CD14-positive monocyte (primary cell): Measurements from ENCODE around the gene COL6A6. TPM values are rescaled to one million over a fixed set of nuclear protein-coding genes. Genes with fewer than 3 reads are reported as not detected.
"Not testable (repeated sequence)": the region's sequence is repeated elsewhere in the genome, so short reads cannot be mapped to it uniquely, and the experiment has no call there.

Experiments
- DNase-seq, 3 donors: peaks; one replicate each; pipeline ENCODE4 v3.0.0-alpha.2; 2011 to 2022
- H2AFZ ChIP-seq: 2 replicates; pipeline ENCODE4 v1.6.0; 2012; ENCODE audit warnings: mild to moderate bottlenecking, low read depth, low read length, inconsistent platforms; ENCODE audit not compliant: insufficient read depth, poor library complexity, severe bottlenecking
- H3K27ac ChIP-seq, 2 donors: 1 replicate in 1 of 2; 2 replicates in 1 of 2; pipeline ENCODE4 v1.5.1; 2012 to 2013; ENCODE audit warnings: low read length in 2 of 2, control low read depth in 1 of 2, inconsistent platforms in 1 of 2, low read depth in 1 of 2, mild to moderate bottlenecking in 1 of 2
- H3K27me3 ChIP-seq, 2 donors: one replicate each; pipeline versions ENCODE4 v1.6.0 to v1.6.1; 2011 to 2013; ENCODE audit warnings: low read length in 2 of 2; ENCODE audit not compliant: control insufficient read depth in 2 of 2, insufficient read depth in 2 of 2
- H3K36me3 ChIP-seq, 2 donors: replicated peaks in 1 of 2; 1 replicate in 1 of 2; 2 replicates in 1 of 2; pipeline versions ENCODE4 v1.5.1 to v1.6.1; 2012 to 2013; ENCODE audit warnings: low read length in 2 of 2, control low read depth in 1 of 2, inconsistent platforms in 1 of 2, mild to moderate bottlenecking in 1 of 2; ENCODE audit not compliant: insufficient read depth in 2 of 2, control insufficient read depth in 1 of 2
- H3K4me1 ChIP-seq, 2 donors: 1 replicate in 1 of 2; 2 replicates in 1 of 2; pipeline versions ENCODE4 v1.5.1 to v1.6.1; 2012 to 2013; ENCODE audit warnings: low read length in 2 of 2, control low read depth in 1 of 2, inconsistent platforms in 1 of 2, mild to moderate bottlenecking in 1 of 2, moderate library complexity in 1 of 2; ENCODE audit not compliant: insufficient read depth in 2 of 2, control insufficient read depth in 1 of 2
- H3K4me2 ChIP-seq: replicated peaks from 2 replicates; pipeline ENCODE3; 2012; ENCODE audit warnings: low read length, moderate library complexity, mild to moderate bottlenecking; ENCODE audit not compliant: poor library complexity, severe bottlenecking; ENCODE audit errors: extremely low read depth
- H3K4me3 ChIP-seq, 3 experiments: fragments of 200-600 bp in 1 of 3; sonication (generic) in 1 of 3; replicated peaks in 1 of 3; 1 replicate in 2 of 3; 2 replicates in 1 of 3; pipeline ENCODE4 v1.5.1; 2011 to 2013; ENCODE audit warnings: low read length in 3 of 3, mild to moderate bottlenecking in 3 of 3, control low read depth in 2 of 3, low read depth in 2 of 3, inconsistent platforms in 1 of 3, moderate library complexity in 1 of 3
- H3K79me2 ChIP-seq: 2 replicates; pipeline ENCODE4 v1.6.0; 2012; ENCODE audit warnings: mild to moderate bottlenecking, control low read depth, inconsistent platforms, low read length, moderate library complexity; ENCODE audit not compliant: insufficient read depth
- H3K9ac ChIP-seq: 2 replicates; pipeline ENCODE4 v1.6.0; 2017; ENCODE audit warnings: low read length, mild to moderate bottlenecking; ENCODE audit not compliant: insufficient read depth, poor library complexity, severe bottlenecking
- H3K9me3 ChIP-seq, 2 donors: replicated peaks in 1 of 2; 1 replicate in 1 of 2; 2 replicates in 1 of 2; pipeline versions ENCODE4 v1.5.1 to v1.6.1; 2012 to 2013; ENCODE audit warnings: low read length in 2 of 2, control low read depth in 1 of 2; ENCODE audit not compliant: control insufficient read depth in 1 of 2, insufficient read depth in 1 of 2
- H4K20me1 ChIP-seq: 2 replicates; pipeline ENCODE4 v1.6.0; 2012; ENCODE audit warnings: mild to moderate bottlenecking, low read length, control low read depth, moderate library complexity; ENCODE audit not compliant: insufficient read depth
- H3K27ac Mint-ChIP-seq, 7 donors: one replicate each; pipeline ENCODE4 v1.8.0; 2020; ENCODE audit warnings: mild to moderate bottlenecking in 7 of 7, mixed read lengths in 7 of 7, moderate library complexity in 6 of 7, inconsistent platforms in 2 of 7
- H3K27me3 Mint-ChIP-seq, 3 donors: one replicate each; pipeline ENCODE4 v1.8.0; 2021 to 2022; ENCODE audit warnings: low read depth in 3 of 3, mild to moderate bottlenecking in 3 of 3, mixed read lengths in 3 of 3, moderate library complexity in 3 of 3, inconsistent platforms in 1 of 3
- H3K36me3 Mint-ChIP-seq, 2 donors: one replicate each; pipeline ENCODE4 v1.8.0; 2020; ENCODE audit warnings: mixed read lengths in 2 of 2, inconsistent platforms in 1 of 2, mild to moderate bottlenecking in 1 of 2
- H3K4me1 Mint-ChIP-seq: one replicate; pipeline ENCODE4 v1.8.0; 2020; ENCODE audit warnings: mild to moderate bottlenecking, mixed read lengths
- H3K4me3 Mint-ChIP-seq, 2 donors: one replicate each; pipeline ENCODE4 v1.8.0; 2020; ENCODE audit warnings: mild to moderate bottlenecking in 2 of 2, mixed read lengths in 2 of 2, moderate library complexity in 1 of 2
- H3K9me3 Mint-ChIP-seq, 7 donors: one replicate each; pipeline ENCODE4 v1.8.0; 2020 to 2022; ENCODE audit warnings: mixed read lengths in 7 of 7, mild to moderate bottlenecking in 6 of 7, moderate library complexity in 6 of 7, inconsistent platforms in 2 of 7
- WGBS: methylation state at CpG from one replicate; pipeline ENCODE4 v1.1.5; 2013; ENCODE audit warnings: missing lambda C conversion rate; ENCODE audit not compliant: insufficient coverage; 5-methylcytosine and 5-hydroxymethylcytosine counted together
- intact Hi-C, 2 donors: fragments of 100-400 bp; cut with micrococcal nuclease; formaldehyde crosslinking; loops; one replicate each; pipeline versions ENCODE4 v1.15.0 to v1.15.1; 2023
- polyA plus RNA-seq, 3 donors: library from polyadenylated mRNA; depleted of rRNA in 1 of 3; unstranded in 2 of 3; stranded (reverse) in 1 of 3; fragments of 300-500 nt in 2 of 3; fragments of >200 nt in 1 of 3; fragmentation: Illumina TruSeq in 2 of 3; gene quantifications; 1 replicate in 2 of 3; 2 replicates in 1 of 3; pipeline ENCODE4 v1.2.3, GENCODE V29; 2012 to 2021
- TF ChIP-seq, protein P1 (sequence below): fragments of 200-600 bp; IDR thresholded peaks from one replicate; pipeline ENCODE4 v1.8.0; 2022; ENCODE audit warnings: antibody characterized with exemption, mild to moderate bottlenecking

Gene COL6A6
- polyA plus RNA-seq, 3 donors, result not detected

DNA sequence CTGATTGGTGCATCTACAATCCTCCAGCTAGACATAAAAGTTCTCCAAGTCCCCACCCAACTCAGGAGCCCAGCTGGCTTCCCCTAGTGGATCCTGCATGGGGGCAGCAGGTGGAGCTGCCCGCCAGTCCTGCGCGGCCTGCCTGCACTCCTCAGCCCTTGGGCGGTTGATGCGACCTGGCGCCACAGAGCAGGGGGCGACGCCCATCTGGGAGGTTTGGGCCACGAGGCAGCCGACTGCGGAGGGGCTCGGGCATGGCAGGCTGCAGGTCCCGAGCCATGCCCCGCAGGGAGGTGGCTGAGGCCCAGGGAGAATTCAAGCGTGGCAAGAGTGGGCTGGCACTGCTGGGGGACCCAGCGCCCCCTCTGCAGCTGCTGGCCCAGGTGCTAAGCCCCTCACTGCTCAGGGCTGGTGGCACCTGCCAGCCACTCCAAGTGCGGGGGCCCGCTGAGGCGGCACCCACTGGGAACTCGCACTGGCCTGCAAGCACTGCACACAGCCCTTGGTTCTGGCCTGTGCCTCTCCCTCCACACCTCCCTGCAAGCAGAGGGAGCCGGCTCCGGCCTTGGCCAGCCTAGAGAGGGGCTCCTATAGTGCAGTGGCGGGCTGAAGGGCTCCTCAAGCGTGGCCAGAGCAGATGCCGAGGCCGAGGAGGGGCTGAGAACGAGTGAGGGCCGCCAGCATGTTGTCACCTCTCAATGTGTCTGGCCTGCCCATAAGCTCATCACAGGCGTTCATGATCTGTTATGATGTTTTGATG, 30.1 kb downstream of the COL6A6 start:
- intact Hi-C loops, result no loop called here
- Mint-ChIP-seq H3K27ac (no peak overlapping the region), H3K27me3 (peaks cover 0 to 2% (median 0%) of the 10 kb centered on the region in 3 donors), H3K4me3 (no peak overlapping the region), H3K9me3 (peaks cover 7 to 14% (median 8%) of the 10 kb centered on the region in 7 donors), H3K36me3 (no peaks in the 10 kb centered on the region), H3K4me1 (no peaks in the 10 kb centered on the region)
- H3K4me1 ChIP-seq, result no peaks in the 10 kb centered on the region
- no peak overlapping the region for H2AFZ ChIP-seq
- DNase-seq, result no peak
- no peak overlapping the region for H3K9ac ChIP-seq
- H3K4me3 ChIP-seq, result no peak overlapping the region
- no peaks in the 10 kb centered on the region for H3K36me3 ChIP-seq
- H4K20me1 ChIP-seq, result no peaks in the 10 kb centered on the region
- H3K27ac ChIP-seq, result no peak overlapping the region
- H3K27me3 ChIP-seq, result no peaks in the 10 kb centered on the region
- WGBS, result 97% methylated on average over 20 of the region's 29 CpGs
- TF ChIP-seq, protein P1, sequence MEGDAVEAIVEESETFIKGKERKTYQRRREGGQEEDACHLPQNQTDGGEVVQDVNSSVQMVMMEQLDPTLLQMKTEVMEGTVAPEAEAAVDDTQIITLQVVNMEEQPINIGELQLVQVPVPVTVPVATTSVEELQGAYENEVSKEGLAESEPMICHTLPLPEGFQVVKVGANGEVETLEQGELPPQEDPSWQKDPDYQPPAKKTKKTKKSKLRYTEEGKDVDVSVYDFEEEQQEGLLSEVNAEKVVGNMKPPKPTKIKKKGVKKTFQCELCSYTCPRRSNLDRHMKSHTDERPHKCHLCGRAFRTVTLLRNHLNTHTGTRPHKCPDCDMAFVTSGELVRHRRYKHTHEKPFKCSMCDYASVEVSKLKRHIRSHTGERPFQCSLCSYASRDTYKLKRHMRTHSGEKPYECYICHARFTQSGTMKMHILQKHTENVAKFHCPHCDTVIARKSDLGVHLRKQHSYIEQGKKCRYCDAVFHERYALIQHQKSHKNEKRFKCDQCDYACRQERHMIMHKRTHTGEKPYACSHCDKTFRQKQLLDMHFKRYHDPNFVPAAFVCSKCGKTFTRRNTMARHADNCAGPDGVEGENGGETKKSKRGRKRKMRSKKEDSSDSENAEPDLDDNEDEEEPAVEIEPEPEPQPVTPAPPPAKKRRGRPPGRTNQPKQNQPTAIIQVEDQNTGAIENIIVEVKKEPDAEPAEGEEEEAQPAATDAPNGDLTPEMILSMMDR, result no peak
- H3K79me2 ChIP-seq, result no peaks in the 10 kb centered on the region
- H3K4me2 ChIP-seq, result no peak overlapping the region
- peaks cover 4 to 8% of the 10 kb centered on the region in 2 donors for H3K9me3 ChIP-seq

DNA sequence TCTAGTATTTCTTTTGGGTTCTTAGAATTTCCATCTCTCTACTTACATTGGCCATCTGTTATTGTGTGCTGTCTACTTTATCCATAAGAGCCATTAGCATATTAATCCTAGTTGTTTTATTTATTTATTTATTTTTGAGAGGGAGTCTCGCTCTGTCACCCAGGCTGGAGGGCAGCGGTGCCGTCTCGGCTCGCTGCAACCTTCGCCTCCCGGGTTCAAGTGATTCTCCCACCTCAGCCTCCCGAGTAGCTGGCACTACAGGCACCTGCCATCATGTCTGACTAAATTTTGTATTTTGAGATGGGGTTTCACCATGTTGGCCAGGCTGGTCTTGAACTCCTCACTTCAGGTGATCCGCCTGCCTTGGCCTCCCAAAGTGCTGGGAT, 30.7 kb downstream of the COL6A6 start:
- H3K27me3 Mint-ChIP-seq, H3K27me3 ChIP-seq, H3K4me3 ChIP-seq, H3K4me1 Mint-ChIP-seq, H3K9me3 ChIP-seq, H3K4me1 ChIP-seq, H3K79me2 ChIP-seq, H3K36me3 Mint-ChIP-seq, H3K4me2 ChIP-seq, H2AFZ ChIP-seq, DNase-seq, H3K36me3 ChIP-seq, intact Hi-C loops, H3K4me3 Mint-ChIP-seq, H3K27ac ChIP-seq, H3K27ac Mint-ChIP-seq, H3K9ac ChIP-seq, H4K20me1 ChIP-seq: not testable (repeated sequence)
- peaks cover 7 to 14% (median 8%) of the 10 kb centered on the region in 7 donors for H3K9me3 Mint-ChIP-seq
- WGBS, result 95% methylated on average over 7 of the region's 9 CpGs
